Loucy (cell line): Measurements from ENCODE around the gene RBPMS2.

Source experiments
- EZH2phosphoT487 ChIP-seq: fragments of 200-600 bp; IDR thresholded peaks from 2 replicates; pipeline ENCODE4 v1.6.1; 2018; ENCODE audit warnings: antibody characterized with exemption, mild to moderate bottlenecking, moderate library complexity, borderline replicate concordance
- TF ChIP-seq, protein P1 (sequence below): fragments of 200-600 bp; sonication (generic); conservative IDR thresholded peaks from 2 replicates; pipeline ENCODE4 v1.5.1; 2014; ENCODE audit warnings: mild to moderate bottlenecking, antibody characterized with exemption, low read length

DNA sequence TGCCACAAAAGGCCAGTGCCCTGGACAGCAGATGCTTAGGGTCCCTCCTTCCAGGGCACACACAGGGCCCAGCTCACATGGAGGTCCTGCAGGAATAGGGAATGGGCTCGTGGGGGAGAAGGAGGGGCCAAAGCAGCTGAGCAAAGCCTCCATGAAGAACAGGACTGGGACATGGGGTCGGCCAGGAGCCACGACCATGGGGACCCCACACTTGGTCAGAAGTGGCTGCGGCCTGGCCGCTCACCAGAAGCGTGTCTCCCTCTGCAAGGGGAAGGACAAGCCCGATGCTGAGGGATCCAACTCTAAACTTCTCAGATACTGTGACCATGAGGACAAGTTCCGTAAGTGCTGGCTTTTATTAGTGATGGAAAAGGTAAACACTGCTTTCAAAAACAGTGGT is 15.3 kb downstream of the RBPMS2 start:
- TF ChIP-seq, protein P1, sequence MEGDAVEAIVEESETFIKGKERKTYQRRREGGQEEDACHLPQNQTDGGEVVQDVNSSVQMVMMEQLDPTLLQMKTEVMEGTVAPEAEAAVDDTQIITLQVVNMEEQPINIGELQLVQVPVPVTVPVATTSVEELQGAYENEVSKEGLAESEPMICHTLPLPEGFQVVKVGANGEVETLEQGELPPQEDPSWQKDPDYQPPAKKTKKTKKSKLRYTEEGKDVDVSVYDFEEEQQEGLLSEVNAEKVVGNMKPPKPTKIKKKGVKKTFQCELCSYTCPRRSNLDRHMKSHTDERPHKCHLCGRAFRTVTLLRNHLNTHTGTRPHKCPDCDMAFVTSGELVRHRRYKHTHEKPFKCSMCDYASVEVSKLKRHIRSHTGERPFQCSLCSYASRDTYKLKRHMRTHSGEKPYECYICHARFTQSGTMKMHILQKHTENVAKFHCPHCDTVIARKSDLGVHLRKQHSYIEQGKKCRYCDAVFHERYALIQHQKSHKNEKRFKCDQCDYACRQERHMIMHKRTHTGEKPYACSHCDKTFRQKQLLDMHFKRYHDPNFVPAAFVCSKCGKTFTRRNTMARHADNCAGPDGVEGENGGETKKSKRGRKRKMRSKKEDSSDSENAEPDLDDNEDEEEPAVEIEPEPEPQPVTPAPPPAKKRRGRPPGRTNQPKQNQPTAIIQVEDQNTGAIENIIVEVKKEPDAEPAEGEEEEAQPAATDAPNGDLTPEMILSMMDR, result no peak
- TF ChIP-seq EZH2phosphoT487, result no peak
